ENCODE results near the gene SOX13.

DNA sequence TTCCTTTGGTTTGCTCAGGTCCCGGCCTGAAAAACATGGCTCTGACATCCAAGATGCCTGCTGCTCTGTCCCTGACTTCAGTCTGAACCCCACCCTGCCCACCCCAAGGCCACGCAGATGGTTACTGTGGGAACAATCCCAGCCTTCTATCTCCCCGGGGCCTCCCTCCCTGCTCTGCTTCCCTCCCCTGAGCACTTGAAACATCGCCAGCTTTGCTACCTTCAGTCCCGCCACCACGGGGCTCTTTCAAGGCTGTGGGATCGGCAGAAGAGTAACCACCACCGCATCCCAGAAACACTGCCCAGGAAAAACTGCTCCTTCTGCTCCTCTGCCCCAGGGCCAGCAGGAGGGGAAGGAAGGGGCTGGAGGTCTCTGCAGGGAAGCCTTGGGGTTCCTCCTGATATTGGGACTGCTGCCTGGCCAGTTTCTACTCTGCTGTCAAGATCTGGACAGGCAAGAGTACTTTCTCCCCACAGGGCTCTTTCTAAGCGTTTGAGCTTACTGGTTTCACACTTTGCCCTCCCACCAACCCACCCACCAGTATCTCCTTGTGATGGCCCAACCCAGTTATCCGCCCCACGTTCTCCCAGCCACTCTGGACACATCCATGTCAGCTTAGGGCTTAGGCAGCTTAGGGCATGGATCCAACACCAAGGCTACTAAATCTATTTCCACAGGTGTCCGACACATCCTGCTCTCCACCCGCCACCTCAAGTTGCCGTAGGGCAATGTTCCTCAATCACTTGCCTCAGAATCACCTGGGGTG is 70.5 kb downstream of the SOX13 start:
- TF ChIP-seq KDM1A (IDR thresholded peaks at IDR 0.05): no peak
- no peak for TF ChIP-seq CHD1 (IDR thresholded peaks at IDR 0.05; ENCODE audit: low read length)
- TF ChIP-seq, protein P1, sequence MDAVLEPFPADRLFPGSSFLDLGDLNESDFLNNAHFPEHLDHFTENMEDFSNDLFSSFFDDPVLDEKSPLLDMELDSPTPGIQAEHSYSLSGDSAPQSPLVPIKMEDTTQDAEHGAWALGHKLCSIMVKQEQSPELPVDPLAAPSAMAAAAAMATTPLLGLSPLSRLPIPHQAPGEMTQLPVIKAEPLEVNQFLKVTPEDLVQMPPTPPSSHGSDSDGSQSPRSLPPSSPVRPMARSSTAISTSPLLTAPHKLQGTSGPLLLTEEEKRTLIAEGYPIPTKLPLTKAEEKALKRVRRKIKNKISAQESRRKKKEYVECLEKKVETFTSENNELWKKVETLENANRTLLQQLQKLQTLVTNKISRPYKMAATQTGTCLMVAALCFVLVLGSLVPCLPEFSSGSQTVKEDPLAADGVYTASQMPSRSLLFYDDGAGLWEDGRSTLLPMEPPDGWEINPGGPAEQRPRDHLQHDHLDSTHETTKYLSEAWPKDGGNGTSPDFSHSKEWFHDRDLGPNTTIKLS (IDR thresholded peaks at IDR 0.05; ENCODE audit: borderline replicate concordance, low read depth): no peak
- TF ChIP-seq, protein P2, sequence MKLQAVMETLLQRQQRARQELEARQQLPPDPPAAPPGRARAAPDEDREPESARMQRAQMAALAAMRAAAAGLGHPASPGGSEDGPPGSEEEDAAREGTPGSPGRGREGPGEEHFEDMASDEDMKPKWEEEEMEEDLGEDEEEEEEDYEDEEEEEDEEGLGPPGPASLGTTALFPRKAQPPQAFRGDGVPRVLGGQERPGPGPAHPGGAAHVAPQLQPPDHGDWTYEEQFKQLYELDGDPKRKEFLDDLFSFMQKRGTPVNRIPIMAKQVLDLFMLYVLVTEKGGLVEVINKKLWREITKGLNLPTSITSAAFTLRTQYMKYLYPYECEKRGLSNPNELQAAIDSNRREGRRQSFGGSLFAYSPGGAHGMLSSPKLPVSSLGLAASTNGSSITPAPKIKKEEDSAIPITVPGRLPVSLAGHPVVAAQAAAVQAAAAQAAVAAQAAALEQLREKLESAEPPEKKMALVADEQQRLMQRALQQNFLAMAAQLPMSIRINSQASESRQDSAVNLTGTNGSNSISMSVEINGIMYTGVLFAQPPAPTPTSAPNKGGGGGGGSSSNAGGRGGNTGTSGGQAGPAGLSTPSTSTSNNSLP (IDR thresholded peaks at IDR 0.05; ENCODE audit: borderline replicate concordance, low read depth, low read length): no peak
- TF ChIP-seq, protein P3, sequence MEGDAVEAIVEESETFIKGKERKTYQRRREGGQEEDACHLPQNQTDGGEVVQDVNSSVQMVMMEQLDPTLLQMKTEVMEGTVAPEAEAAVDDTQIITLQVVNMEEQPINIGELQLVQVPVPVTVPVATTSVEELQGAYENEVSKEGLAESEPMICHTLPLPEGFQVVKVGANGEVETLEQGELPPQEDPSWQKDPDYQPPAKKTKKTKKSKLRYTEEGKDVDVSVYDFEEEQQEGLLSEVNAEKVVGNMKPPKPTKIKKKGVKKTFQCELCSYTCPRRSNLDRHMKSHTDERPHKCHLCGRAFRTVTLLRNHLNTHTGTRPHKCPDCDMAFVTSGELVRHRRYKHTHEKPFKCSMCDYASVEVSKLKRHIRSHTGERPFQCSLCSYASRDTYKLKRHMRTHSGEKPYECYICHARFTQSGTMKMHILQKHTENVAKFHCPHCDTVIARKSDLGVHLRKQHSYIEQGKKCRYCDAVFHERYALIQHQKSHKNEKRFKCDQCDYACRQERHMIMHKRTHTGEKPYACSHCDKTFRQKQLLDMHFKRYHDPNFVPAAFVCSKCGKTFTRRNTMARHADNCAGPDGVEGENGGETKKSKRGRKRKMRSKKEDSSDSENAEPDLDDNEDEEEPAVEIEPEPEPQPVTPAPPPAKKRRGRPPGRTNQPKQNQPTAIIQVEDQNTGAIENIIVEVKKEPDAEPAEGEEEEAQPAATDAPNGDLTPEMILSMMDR (IDR thresholded peaks at IDR 0.05 in 2 of 3, conservative IDR thresholded peaks at IDR 0.05 in 1 of 3; ENCODE audit: insufficient read depth in 2 of 3, low read depth in 1 of 3, low read length in 3 of 3): no peak
- TF ChIP-seq, protein P4, sequence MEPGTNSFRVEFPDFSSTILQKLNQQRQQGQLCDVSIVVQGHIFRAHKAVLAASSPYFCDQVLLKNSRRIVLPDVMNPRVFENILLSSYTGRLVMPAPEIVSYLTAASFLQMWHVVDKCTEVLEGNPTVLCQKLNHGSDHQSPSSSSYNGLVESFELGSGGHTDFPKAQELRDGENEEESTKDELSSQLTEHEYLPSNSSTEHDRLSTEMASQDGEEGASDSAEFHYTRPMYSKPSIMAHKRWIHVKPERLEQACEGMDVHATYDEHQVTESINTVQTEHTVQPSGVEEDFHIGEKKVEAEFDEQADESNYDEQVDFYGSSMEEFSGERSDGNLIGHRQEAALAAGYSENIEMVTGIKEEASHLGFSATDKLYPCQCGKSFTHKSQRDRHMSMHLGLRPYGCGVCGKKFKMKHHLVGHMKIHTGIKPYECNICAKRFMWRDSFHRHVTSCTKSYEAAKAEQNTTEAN (CRISPR knock-in tag; IDR thresholded peaks at IDR 0.05): no peak
- no peak for TF ChIP-seq SNRNP70 (optimal IDR thresholded peaks at IDR 0.05; ENCODE audit: low read depth, low read length)
- TF ChIP-seq, protein P5, sequence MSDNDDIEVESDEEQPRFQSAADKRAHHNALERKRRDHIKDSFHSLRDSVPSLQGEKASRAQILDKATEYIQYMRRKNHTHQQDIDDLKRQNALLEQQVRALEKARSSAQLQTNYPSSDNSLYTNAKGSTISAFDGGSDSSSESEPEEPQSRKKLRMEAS (CRISPR knock-in tag; IDR thresholded peaks at IDR 0.05): no peak
- TF ChIP-seq POLR2AphosphoS5 (IDR thresholded peaks at IDR 0.05; ENCODE audit: control insufficient read depth, insufficient read depth, low read depth, low read length): no peak
- TF ChIP-seq ARHGAP35 (IDR thresholded peaks at IDR 0.05; ENCODE audit: partially characterized antibody): no peak
